Upper lobe of left lung (tissue), 6 donors: ENCODE results near the gene MORC1. TPM values are rescaled to one million over a fixed set of nuclear protein-coding genes. Genes with fewer than 3 reads are reported as not detected.

Source experiments
- ATAC-seq, 2 donors: fragments of 200-7000 bp; cut with Tn5 transposase; one replicate each; pipeline ENCODE4 v1.9.1; 2022; ENCODE audit warnings: mild to moderate bottlenecking in 2 of 2, moderate library complexity in 2 of 2; ENCODE audit not compliant: low FRiP score in 2 of 2
- DNase-seq, 2 donors: peaks; one replicate each; pipeline ENCODE4 v3.0.0-alpha.2; 2019 to 2020
- H3K27ac ChIP-seq, 4 donors: fragments of 200-600 bp; sonication (generic); one replicate each; pipeline ENCODE4 v1.5.1; 2016 to 2019
- H3K27me3 ChIP-seq, 4 donors: fragments of 200-600 bp; sonication (generic); one replicate each; pipeline ENCODE4 v1.5.1; 2017 to 2019
- H3K36me3 ChIP-seq, 4 donors: fragments of 200-600 bp; sonication (generic); one replicate each; pipeline ENCODE4 v1.5.1; 2016 to 2019
- H3K4me1 ChIP-seq, 4 donors: fragments of 200-600 bp; sonication (generic); one replicate each; pipeline ENCODE4 v1.5.1; 2018 to 2019
- H3K4me3 ChIP-seq, 4 donors: fragments of 200-600 bp; sonication (generic); one replicate each; pipeline ENCODE4 v1.5.1; 2017 to 2019; ENCODE audit warnings: mild to moderate bottlenecking in 2 of 4, moderate library complexity in 1 of 4
- H3K9me3 ChIP-seq, 4 donors: fragments of 200-600 bp; sonication (generic); one replicate each; pipeline ENCODE4 v1.5.1; 2018 to 2019
- CTCF ChIP-seq, 6 experiments: fragments of 450-650 bp in 4 of 6; fragments of 200-600 bp in 2 of 6; sonication (generic) in 2 of 6; IDR thresholded peaks; one replicate each; pipeline ENCODE4 v1.5.1; 2016 to 2019; ENCODE audit warnings: antibody characterized with exemption in 6 of 6
- EP300 ChIP-seq, 4 donors: sonication (generic); formaldehyde crosslinking; IDR thresholded peaks; one replicate each; pipeline ENCODE4 v1.5.1; 2017; ENCODE audit warnings: antibody characterized with exemption in 4 of 4, control low read depth in 2 of 4
- POLR2A ChIP-seq, 4 donors: fragments of 450-650 bp; IDR thresholded peaks; one replicate each; pipeline ENCODE4 v1.5.1; 2016 to 2017; ENCODE audit warnings: antibody characterized with exemption in 4 of 4, mild to moderate bottlenecking in 2 of 4
- POLR2AphosphoS5 ChIP-seq, 2 donors: sonication (generic); formaldehyde crosslinking; IDR thresholded peaks; one replicate each; pipeline ENCODE4 v1.5.1; 2017; ENCODE audit warnings: antibody characterized with exemption in 2 of 2
- WGBS, 2 donors: methylation state at CpG; one replicate each; pipeline ENCODE4 v1.1.5; 2017 to 2018; 5-methylcytosine and 5-hydroxymethylcytosine counted together
- total RNA-seq, 6 donors: library from RNA; depleted of rRNA in 4 of 6; stranded (reverse); fragments of >200 nt in 4 of 6; gene quantifications; one replicate each; pipeline versions ENCODE4 v1.1.0 to v1.2.1, GENCODE V29; 2016 to 2021
- donor health status: DM: no; HTN: no; CAD: no; lungs with moderate emphysema.
- donor health status: DM: no; HTN: yes; CAD: no; lungs with severe emphysema.

Gene MORC1
- total RNA-seq, 6 donors from 2014 or later = 0.15 TPM; not detected in 5

- Histone ChIP-seq H3K36me3 (no peaks in the 10 kb centered on the region), H3K27ac (no peak overlapping the region), H3K4me1 (no peaks in the 10 kb centered on the region), H3K27me3 (no peaks in the 10 kb centered on the region), H3K4me3 (no peak overlapping the region), H3K9me3 (no peaks in the 10 kb centered on the region)
- ATAC-seq (no peak), DNase-seq (no peak)
- TF ChIP-seq POLR2AphosphoS5 (IDR thresholded peaks at IDR 0.05) = no peak
- TF ChIP-seq EP300 (IDR thresholded peaks at IDR 0.05) = no peak
- TF ChIP-seq CTCF (IDR thresholded peaks at IDR 0.05) = no peak
- TF ChIP-seq POLR2A (IDR thresholded peaks at IDR 0.05) = no peak
Observed at GRCh38 chr3:109026821-109027220, 91.1 kb downstream of the MORC1 start.

- no peak overlapping the region for H3K27ac ChIP-seq
- H3K4me1 ChIP-seq = no peaks in the 10 kb centered on the region
- no peak for TF ChIP-seq POLR2A (IDR thresholded peaks at IDR 0.05)
- TF ChIP-seq POLR2AphosphoS5 (IDR thresholded peaks at IDR 0.05) = no peak
- TF ChIP-seq EP300 (IDR thresholded peaks at IDR 0.05) = no peak
- no peak for TF ChIP-seq CTCF (IDR thresholded peaks at IDR 0.05)
- no peak for ATAC-seq
- no peaks in the 10 kb centered on the region for H3K9me3 ChIP-seq
- no peak for DNase-seq
- no peaks in the 10 kb centered on the region for H3K27me3 ChIP-seq
- no peaks in the 10 kb centered on the region for H3K36me3 ChIP-seq
- H3K4me3 ChIP-seq = no peak overlapping the region
Observed at GRCh38 chr3:109025896-109026295, 92.0 kb downstream of the MORC1 start.

- no peak for TF ChIP-seq POLR2A (IDR thresholded peaks at IDR 0.05)
- TF ChIP-seq POLR2AphosphoS5 (IDR thresholded peaks at IDR 0.05) = no peak
- TF ChIP-seq CTCF (IDR thresholded peaks at IDR 0.05) = peak; percentile 23 to 56 (median 52)
- H3K27ac ChIP-seq = no peak overlapping the region
- no peaks in the 10 kb centered on the region for H3K27me3 ChIP-seq
- no peak overlapping the region for H3K4me3 ChIP-seq
- WGBS, 2 donors = 30% methylated on average over 3 of the region's 3 CpGs
- no peaks in the 10 kb centered on the region for H3K4me1 ChIP-seq
- no peak for DNase-seq
- H3K36me3 ChIP-seq = no peaks in the 10 kb centered on the region
- ATAC-seq = peak in 1 of 2 donors; percentile 59
- no peaks in the 10 kb centered on the region for H3K9me3 ChIP-seq
Observed at GRCh38 chr3:109023656-109024254, 94.2 kb downstream of the MORC1 start.

GRCh38 chr3:109023167-109023566, 94.8 kb downstream of the MORC1 start:
- WGBS, 2 donors = 73 to 75% methylated on average over 1 of the region's 1 CpG
- Histone ChIP-seq H3K4me3 (no peak overlapping the region), H3K36me3 (no peaks in the 10 kb centered on the region), H3K27me3 (no peaks in the 10 kb centered on the region), H3K27ac (no peak overlapping the region), H3K4me1 (no peaks in the 10 kb centered on the region), H3K9me3 (no peaks in the 10 kb centered on the region)
- DNase-seq (no peak), ATAC-seq (no peak)
- TF ChIP-seq POLR2A (IDR thresholded peaks at IDR 0.05) (no peak), POLR2AphosphoS5 (IDR thresholded peaks at IDR 0.05) (no peak), CTCF (IDR thresholded peaks at IDR 0.05) (no peak), EP300 (IDR thresholded peaks at IDR 0.05) (no peak)

GRCh38 chr3:109021556-109021955, 96.4 kb downstream of the MORC1 start:
- Histone ChIP-seq H3K27me3 (no peaks in the 10 kb centered on the region), H3K9me3 (no peaks in the 10 kb centered on the region), H3K4me3 (no peak overlapping the region), H3K4me1 (no peaks in the 10 kb centered on the region), H3K36me3 (no peaks in the 10 kb centered on the region), H3K27ac (no peak overlapping the region)
- no peak for DNase-seq
- WGBS, 2 donors = 23 to 33% methylated on average over 1 of the region's 1 CpG
- no peak for ATAC-seq
- TF ChIP-seq POLR2AphosphoS5 (IDR thresholded peaks at IDR 0.05) = no peak
- TF ChIP-seq CTCF (IDR thresholded peaks at IDR 0.05) = no peak
- no peak for TF ChIP-seq POLR2A (IDR thresholded peaks at IDR 0.05)
- TF ChIP-seq EP300 (IDR thresholded peaks at IDR 0.05) = no peak
